Femur (tissue), 1 donor: ENCODE data around the gene SSUH2.
"Not testable (repeated sequence)": the region's sequence is repeated elsewhere in the genome, so short reads cannot be mapped to it uniquely, and the experiment has no call there.

Experiments used
- DNase-seq: peaks from one replicate; pipeline ENCODE4 v3.0.0-alpha.2; 2017

The SSUH2 gene

DNA sequence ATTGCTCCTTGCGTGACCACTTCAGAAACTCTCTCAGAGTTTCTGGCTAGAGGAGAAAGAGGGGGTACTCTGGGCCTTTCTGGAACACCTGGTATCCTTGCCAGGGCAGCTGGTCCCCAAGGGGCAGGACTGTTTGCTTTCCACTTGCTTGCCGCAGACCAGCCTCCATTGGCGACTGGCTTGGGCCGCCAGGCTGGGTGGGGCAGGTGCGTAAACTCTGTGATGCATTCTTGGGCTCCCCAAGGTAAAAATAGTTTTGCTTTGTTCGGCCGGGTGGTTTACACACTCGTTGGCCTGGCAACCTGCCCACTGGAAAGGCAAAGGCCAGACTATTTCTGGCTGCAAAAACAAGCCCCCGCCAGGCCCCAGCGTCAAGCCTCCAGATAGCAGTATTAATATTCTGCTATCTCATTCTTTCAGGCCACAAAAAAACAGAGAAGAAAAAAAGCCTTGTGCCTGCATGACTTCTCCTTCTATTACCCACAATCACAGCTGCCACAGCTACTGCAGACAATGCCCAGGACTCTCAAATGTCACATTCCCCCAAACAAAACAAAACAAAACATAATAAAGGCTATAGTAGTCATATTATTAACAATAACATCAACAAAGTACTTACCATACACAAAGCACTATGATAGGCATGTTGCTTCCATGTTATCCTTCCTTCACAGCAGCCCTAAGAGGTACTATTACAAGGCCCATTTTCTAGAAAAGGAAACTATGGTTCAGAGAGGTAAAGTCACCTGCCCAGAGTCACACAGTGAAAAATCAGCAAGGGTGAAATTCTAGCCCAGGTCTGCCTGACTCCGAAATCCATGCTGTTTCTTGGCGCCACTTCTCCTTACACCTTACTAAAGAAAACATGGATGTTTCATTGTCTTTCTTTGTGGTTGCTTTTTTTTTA is 14.0 kb upstream of the SSUH2 start:
- DNase-seq, result peak; percentile 85

DNA sequence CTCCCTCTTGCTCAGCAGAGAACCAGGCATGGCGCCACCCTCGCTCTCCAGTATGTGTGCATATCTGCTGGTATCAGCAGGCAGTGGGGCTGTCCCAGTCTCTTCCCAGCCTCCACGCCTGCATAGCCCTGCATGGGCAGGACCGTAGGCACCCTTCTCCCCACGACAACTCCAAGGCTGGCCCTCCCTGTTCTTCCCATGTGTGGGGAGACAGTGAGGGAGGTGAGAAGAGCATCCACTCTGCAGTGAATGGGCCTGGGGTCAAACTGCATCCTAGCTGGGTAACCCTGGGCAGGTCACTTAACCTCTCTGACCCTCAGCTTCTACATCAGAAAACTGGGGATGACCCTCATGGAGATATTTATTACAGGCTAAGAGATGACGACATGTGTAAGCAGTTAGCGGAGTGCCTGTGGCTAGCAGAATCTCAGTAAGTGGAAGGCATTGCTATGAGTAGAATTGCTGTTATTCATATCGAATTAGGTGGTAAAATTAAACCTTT is 13.3 kb upstream of the SSUH2 start:
- no peak for DNase-seq

DNA sequence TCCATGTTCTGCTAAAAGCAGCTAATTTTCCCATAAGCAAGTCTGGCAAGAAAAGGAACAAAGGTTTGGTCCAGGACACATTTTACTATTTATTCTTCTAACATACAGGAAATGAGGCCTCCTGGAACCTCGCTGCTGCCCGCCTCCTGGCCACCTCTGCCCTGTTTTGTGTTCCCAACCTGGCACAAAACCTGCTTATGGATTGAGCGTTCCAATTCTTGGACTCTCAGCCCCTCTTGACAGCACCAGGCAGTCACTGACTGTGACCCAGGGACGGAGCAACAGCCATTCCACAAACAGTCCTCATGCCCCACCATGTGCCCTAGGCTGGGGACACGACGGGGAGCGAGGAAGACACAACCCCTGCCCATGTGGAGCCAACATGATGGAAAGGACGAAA is 11.6 kb upstream of the SSUH2 start:
- no peak for DNase-seq

DNA sequence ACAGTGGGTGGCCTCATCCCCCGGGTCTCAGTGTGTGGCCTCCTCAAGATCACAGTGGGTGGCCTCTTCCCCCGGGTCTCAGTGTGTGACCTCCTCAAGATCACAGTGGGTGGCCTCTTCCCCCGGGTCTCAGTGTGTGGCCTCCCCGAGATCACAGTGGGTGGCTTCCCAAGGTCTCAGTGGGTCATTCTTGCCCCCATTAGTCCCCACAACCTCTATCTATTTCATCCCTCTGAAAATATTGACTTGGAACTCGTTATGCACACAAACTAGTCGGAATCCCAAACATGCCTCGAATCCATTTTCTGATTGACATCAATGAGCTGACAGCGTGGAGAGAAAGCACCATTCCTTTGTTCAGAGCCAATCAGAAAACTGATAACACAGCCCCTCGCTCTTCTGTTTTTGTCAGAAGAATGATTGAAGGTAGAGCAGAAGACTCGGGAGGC is 10.8 kb upstream of the SSUH2 start:
- DNase-seq, result no peak

DNA sequence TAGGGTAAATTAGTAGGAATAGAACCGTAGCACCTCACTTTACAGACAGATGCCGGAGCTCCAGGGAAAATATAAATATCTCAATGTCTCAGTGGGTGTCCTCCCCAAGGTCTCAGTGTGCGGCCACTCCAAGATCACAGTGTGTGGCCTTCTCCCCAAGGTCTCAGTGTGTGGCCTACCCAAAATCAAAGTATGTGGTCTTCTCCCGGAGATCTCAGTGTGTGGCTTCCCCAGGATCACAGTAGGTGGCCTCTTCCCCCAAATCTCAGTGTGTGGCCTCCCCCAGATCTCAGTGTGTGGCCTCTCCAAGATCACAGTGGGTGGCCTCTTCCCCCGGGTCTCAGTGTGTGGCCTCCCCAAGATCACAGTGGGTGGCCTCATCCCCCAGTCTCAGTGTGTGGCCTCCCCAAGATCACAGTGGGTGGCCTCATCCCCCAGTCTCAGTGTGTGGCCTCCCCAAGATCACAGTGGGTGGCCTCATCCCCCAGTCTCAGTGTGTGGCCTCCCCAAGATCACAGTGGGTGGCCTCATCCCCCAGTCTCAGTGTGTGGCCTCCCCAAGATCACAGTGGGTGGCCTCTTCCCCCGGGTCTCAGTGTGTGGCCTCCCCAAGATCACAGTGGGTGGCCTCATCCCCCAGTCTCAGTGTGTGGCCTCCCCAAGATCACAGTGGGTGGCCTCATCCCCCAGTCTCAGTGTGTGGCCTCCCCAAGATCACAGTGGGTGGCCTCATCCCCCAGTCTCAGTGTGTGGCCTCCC is 10.2 kb upstream of the SSUH2 start:
- not testable (repeated sequence) for DNase-seq

DNA sequence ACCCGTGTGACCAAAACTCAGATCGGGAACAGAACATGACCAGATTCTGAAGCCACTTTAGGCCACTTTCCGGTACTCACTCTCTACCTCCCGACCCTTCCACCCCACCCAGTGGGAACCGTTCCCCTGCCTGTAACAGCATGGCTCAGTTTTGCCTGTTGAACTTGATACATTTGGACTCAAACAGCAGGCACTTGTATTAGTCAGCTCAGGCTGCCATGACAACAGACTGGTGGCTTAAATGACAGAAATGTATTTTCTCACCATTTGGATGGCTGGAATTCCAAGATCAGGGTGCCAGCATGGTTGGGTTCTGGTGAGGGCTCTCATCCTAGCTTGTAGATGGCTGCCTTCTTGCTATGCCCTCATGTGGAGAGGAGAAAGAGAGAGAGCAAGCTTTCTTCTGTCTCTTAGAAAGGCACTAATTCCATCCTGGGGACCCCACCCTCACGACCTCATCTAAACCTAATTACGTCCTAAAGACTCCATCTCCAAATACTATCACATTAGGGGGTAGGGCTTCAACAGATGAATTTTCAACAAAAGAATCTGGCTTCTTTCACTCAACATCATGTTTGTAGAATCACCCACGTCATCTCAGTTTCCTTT is 9.3 kb upstream of the SSUH2 start:
- DNase-seq, result no peak

DNA sequence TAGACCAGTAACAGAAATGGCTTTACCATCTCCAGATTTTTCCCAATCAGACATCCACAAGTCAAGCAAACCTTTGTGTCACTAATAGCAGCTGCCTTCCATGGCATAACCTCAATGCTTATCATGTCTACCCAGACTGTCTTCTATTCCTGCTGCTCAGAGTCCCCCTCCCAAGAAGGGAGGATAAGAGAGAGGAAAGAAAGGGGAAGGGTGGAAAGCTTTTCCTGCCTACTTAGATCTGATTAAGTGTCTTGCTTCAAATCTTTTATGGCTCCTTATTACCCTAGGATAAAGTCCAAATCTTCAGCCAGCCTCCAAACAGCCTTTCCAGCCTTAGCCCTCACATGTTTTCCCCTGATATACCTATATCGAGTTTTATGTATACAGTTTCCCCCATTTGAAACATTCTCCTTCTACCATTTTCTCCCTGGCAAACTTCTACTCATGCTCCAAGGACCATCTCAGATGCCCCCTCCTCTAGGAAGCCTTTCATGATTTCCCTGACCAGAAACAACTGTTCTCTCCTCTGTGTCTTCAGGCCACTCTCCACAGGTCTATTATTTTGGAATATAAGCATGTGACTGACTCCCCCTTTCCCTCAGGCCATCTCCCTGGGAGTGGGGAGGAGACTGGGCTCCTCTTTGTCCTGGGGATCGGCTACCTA is 7.9 kb upstream of the SSUH2 start:
- no peak for DNase-seq

DNA sequence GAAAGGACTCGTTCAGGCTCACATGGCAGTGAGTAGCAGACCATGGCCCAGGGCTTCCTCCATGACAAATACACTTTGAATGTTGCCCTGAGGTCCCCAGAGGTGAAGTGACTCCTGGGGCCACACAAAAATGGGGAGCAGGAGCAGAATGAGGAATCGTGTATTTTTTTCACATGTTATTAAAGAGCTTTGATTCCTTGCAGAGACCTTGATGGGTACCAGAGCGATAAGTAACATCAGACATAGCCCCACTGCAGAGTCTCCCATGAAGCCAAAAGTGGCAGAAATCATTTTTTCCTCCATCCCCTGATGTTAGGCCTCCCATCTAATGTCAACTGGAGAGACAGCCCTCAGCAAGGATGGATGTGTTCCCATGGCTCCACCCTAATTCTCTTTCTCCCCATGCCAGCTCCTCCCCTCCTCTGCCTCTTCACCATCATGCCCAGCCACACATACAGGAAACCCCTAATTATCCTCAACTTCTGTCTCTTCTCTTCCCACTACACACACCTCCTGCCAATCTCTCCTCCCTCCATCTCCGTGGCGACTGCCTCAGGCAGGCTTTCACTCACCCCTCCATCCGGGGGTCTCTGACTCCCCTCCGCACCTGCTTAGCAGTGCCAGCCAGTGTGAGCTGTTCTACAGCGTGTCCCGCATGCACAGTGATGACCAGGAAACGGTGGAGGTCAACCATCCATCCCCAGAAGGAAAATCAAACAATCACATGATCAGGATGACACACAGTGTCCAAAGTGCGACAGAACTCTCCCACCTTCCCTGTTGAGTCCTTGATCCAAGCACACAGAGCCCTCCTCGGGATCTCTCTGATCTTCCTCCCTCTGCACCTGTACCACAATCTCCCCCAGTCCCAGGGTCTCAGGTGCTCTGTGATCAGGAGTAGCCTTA is 7.1 kb upstream of the SSUH2 start:
- DNase-seq, result no peak

DNA sequence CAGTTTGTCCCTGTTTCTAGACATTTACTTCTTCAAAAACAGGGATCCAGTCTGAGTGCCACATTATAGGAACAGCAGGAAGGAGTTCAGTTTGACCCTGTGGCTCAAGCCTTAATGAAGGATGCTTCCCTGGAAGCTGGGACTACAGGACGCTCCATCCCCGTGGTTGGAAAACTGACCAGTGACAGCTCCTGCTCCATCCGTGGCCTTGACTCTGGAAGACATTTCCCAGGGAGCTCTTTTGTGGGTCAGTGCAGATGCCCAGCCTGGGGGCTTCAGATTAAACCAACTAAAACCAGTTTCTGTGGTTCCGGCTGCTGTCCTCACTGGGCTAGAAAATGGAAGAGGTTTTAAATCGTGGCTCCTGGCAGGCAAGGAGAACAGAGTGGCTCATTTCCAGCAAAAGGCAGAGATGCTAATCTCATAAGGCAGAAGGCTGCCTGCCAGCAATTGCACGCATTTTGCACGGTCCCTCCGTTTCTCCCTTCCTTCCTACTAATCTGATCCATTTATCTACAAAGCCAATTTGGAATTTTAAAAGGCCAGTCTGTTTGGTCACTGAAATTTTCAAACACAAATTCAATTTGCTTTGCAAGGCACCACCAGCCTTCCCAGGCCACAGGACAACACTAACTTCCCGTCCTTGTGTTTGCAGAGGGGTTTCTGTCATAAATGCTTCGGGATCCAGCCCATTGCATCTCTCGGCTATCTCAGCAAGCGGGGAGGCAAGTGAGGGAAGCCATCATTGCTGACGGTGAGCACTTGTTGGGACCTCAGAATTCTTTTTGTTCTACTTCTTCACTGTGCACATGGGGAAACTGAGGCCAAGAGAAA is 6.2 kb upstream of the SSUH2 start:
- peak; percentile 32 for DNase-seq

DNA sequence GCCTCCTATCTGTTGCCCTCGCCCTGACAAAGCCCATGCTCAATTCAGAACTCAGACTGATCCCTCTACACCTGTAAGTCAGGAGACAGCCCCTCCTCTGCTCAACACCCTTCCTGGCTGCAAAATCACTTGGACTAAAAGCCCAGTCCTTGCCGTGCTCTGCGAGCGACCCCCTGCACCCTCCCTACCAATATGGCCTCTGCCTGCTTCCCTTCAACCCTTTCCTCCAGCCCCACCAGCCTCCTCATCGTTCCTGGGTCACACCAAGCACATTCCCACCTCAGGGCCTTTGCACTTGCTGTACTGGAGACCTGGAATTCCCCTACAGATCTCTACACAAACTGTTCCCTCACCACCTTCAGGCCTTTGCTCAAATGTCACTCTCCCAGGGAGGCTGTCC is 5.2 kb upstream of the SSUH2 start:
- no peak for DNase-seq

DNA sequence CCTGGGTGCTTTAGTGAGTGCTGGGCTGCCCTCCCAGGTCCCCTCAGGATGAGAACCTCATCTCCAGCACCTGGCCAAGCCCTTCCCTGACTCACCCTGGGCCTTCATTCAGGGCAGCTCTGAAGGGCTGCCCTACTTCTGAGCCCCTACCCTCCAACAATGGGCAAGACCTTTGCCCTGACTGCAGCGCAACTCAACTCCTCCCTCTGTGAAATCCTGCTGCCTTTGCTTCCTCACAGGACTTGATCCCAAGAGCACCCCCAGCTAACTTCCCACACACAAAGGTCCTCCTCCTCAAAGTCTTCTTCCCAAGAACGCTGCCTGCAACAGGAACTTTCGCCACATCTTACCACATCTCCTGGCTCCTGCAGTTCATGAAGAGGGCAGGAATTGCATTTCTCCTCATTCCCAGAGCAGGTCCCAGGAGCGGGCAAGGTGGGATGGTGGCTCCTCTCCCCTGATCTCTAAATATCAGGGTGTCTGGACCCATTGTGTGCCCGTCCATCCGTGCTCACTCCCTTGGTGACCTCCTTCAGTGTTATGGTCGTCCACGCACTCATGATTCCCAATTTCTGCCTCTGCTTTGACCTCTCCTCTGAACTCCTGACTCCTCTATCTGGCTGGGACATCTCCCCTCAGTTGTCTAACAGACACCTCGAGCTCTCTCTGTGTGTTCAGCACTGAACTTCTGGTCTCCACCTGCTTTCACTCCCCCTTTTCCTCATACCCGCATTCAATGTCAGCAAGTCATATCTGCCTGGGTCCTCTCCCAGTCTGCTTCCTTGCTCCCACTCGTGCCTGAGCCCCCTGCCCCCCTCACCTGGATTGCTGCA is 4.5 kb upstream of the SSUH2 start:
- DNase-seq, result no peak

DNA sequence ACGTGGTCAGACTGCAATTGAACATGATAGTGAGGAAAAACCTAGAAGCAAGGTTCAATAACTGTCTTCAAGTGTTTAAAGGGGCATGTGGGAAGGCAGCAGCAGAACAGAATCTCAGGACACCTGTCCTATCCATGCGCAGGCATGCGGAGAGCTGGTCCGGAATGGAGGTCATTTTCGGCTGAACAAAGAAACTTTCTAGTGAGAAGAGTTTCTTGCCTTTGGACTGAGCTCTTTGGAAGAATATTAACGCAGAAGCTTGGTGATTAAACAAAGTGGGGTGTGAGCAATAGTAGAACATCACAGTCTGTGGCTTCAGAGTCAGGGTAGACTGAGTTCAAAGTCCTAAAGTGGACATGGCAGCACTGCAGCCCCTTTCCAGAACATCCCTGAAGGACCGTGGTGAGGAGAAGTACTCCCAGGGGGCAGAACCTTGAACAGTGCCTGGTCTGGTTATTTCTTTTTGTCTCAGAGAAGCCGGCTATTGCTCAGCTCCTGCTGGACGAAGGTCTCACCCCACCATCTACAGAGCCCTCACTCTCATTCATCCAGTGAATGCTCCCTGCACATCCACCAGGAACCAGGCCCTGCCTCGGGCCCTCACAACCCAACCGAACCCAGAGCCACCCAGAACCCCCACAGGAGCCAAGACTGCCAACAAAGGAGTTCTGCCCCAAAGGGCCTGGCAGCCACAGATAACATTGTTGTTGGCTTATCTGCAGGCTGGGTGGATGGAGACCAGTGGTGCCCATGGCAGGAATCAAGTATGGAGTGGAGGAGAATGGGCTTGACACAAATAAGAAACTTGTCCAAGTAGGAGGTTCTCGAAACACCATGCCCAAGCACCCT is 2.8 kb upstream of the SSUH2 start:
- DNase-seq, result no peak

DNA sequence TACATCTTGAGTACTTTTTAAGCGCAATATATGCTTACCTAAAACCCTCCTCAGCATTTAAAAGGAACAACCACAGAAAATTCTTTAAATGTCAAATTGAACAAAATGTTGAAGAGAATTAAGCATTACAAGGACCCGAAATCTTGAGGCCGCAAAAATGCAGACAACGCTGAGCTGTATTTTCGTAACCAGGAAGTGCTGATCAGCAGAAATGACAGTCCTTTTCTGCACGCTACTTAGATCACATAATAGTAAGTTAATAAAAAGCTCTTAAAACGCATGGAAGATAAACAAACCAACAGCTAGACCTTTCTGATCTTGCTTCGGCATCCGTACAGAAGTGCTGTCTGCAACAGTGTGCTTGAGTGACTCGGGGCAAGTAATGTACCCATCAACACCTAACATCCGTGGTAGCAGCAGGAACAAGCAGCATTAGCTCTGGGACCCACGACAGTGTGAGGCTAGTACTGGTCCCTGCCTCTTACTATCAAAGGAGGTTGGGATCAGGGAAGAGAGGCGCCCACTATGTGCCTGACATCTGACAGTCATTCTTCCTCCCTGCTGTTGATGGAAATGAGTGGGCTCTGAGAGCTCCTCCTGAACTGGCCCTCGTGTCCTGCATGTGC is 1.8 kb upstream of the SSUH2 start:
- DNase-seq, result no peak

DNA sequence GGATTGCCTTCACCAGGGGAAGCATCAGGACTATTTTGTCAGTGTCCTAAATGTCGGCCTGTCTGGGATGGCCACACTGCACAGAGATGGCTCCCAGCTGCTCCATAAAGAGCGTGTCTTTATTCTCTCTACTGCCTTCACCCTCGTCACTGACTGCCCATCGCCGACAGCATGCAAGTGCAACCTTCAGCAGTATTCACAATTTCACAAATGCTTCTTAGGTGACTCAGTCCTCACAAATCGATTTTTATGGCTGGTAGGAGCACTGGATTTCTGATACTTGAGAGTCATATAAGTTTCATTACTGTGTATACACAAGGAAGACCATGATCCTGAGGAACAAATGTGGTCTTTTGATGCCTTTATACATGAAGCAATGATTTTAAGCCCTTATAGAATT is 1.1 kb upstream of the SSUH2 start:
- no peak for DNase-seq

DNA sequence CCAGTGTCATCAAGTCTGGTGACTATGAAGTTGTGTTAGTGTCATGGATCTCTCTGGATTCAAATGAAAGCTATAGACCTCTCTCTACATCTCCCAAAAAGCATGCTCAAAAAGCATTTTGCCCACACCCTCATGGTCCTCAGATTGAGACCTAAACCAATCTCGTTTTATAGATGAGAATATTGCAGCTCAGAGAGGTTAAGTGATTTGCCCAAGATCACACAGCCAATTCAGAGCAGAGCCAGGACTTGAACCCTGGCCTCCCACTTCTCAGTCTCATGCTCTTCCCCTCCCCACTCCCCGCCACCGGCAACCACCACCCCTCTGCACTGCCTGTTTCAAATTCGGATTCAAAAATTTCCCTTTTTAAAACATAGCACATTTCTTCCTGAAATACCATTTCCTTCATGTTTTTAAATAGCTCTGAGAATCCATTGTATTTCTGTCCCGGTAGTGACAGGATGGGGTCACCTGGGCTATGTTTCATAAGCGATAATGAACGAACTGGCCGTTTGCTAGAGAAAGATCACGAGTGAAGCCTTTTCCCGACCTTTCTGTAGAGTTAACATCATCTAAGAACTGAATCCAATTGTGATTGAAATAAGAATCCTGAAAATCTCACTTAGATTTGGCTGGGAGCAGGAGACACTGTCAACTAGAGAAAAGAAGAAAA is 769 bp downstream of the SSUH2 start:
- DNase-seq, result no peak

DNA sequence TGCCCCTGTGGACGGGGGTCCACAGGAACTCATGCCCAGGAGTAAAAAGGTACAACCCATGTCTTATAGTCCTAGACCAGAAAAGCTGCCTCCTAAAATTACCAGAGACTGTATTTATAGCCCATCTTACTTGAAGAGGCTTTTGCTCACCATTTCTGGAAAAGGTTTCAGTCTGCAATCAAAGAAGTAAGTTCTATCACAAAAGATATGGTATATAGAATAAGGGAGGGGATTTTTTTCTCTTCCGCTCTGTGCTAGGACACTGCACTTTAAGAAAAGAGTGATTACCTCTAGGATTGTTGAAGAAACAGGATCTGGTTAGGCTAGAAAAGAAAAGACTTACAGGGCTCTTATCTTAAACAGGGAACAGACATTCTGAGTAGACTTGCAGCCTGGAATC is 2.6 kb downstream of the SSUH2 start:
- no peak for DNase-seq

DNA sequence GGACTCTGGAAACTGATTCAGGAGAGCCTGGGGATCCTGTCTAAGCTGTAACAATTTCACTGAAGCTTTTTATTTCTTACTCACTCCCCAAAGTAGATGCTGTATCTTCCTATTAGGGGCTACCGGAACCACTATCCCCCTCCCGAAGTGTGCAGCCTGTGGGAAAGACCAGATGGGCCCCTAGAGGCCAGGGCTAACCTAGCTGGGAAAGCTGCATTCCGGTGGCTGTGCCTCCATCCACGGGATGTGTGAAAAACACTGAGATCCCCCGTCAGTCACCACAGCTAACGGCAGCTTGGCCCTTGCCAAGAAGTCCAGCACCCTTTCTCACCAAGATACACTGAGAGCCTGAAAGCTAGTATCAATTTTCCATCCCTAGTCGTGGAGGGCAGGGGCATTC is 3.1 kb downstream of the SSUH2 start:
- DNase-seq, result no peak

DNA sequence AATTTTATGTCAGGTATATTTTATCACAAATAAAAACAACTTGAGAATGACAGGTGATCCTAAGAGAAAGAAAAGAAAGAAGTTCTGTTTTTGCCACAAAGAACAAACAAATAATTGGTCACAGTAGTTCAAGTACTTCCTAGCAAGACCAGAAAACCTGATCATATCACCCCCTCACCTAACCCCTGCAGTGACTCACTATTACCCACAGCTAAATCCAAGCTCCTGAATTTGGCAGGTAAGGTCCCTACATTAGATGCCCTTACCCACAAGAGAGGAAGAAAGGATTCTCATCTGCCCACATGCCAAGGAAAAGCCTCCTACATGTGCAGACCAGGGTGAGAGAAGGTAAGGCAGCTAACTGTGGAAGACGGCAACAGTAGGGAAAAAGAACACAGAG is 4.4 kb downstream of the SSUH2 start:
- DNase-seq, result no peak
